Kidney capillary endothelial cell (primary cell): Measurements from ENCODE around the gene SMIM13.
A peak's percentile ranks its signal among the peaks of the same experiment; 100 is the strongest.

Source experiments
- DNase-seq: peaks from one replicate; pipeline ENCODE4 v3.0.0-alpha.2; 2018; ENCODE audit warnings: low spot score

SMIM13 gene

GRCh38 chr6:11121851-11122250 is 28.2 kb downstream of the SMIM13 start:
- DNase-seq = no peak

GRCh38 chr6:11122380-11122779 is 28.7 kb downstream of the SMIM13 start:
- DNase-seq = no peak

GRCh38 chr6:11123978-11124377 is 30.3 kb downstream of the SMIM13 start:
- no peak for DNase-seq

GRCh38 chr6:11126876-11127275 is 33.2 kb downstream of the SMIM13 start:
- DNase-seq = no peak

GRCh38 chr6:11128608-11129007 is 35.0 kb downstream of the SMIM13 start:
- DNase-seq = no peak

GRCh38 chr6:11129908-11130565 is 36.4 kb downstream of the SMIM13 start:
- DNase-seq = no peak

GRCh38 chr6:11130605-11131004 is 37.0 kb downstream of the SMIM13 start:
- DNase-seq = no peak

- DNase-seq = no peak
Observed at GRCh38 chr6:11132194-11132888, 38.7 kb downstream of the SMIM13 start.

GRCh38 chr6:11133281-11133680 is 39.6 kb downstream of the SMIM13 start:
- no peak for DNase-seq

- DNase-seq = no peak
Observed at GRCh38 chr6:11136809-11137208, 43.2 kb downstream of the SMIM13 start.

GRCh38 chr6:11139051-11139960 is 45.7 kb downstream of the SMIM13 start:
- DNase-seq = no peak

GRCh38 chr6:11140056-11140455 is 46.4 kb downstream of the SMIM13 start:
- no peak for DNase-seq

GRCh38 chr6:11141295-11141694 is 47.7 kb downstream of the SMIM13 start:
- DNase-seq = no peak

- DNase-seq = no peak
Observed at GRCh38 chr6:11142296-11143027, 48.8 kb downstream of the SMIM13 start.

- no peak for DNase-seq
Observed at GRCh38 chr6:11143394-11144371, 50.0 kb downstream of the SMIM13 start.

GRCh38 chr6:11144393-11144851 is 50.8 kb downstream of the SMIM13 start:
- DNase-seq = peak; percentile 59

GRCh38 chr6:11146117-11146826 is 52.6 kb downstream of the SMIM13 start:
- DNase-seq = no peak

- no peak for DNase-seq
Observed at GRCh38 chr6:11149551-11149950, 55.9 kb downstream of the SMIM13 start.

- no peak for DNase-seq
Observed at GRCh38 chr6:11151488-11151887, 57.9 kb downstream of the SMIM13 start.

GRCh38 chr6:11152581-11152980 is 58.9 kb downstream of the SMIM13 start:
- no peak for DNase-seq
